Raji (cell line): ENCODE data around the gene KCNC2.

ENCODE experiments used
- POLR2A ChIP-seq: IDR thresholded peaks from 2 replicates; pipeline ENCODE4 v1.6.1; 2011; ENCODE audit warnings: low read depth, low read length, control low read depth; ENCODE audit not compliant: insufficient read depth

KCNC2 gene

GRCh38 chr12:75041472-75041871 lies 168.2 kb downstream of the KCNC2 start:
- no peak for TF ChIP-seq POLR2A

GRCh38 chr12:75020068-75020557 lies 189.5 kb downstream of the KCNC2 start:
- TF ChIP-seq POLR2A = no peak

GRCh38 chr12:75011120-75011519 lies 198.5 kb downstream of the KCNC2 start:
- no peak for TF ChIP-seq POLR2A

- no peak for TF ChIP-seq POLR2A
Observed at GRCh38 chr12:75007133-75007532, 202.5 kb downstream of the KCNC2 start.

GRCh38 chr12:75000120-75000519 lies 209.5 kb downstream of the KCNC2 start:
- TF ChIP-seq POLR2A = no peak

GRCh38 chr12:74999474-74999873 lies 210.2 kb downstream of the KCNC2 start:
- TF ChIP-seq POLR2A = no peak
